Measurements from ENCODE around the gene PPP2R2D.
"Not testable (repeated sequence)": the region's sequence is repeated elsewhere in the genome, so short reads cannot be mapped to it uniquely, and the experiment has no call there.

PPP2R2D gene

GRCh38 chr10:131868436-131868835, 32.4 kb upstream of the PPP2R2D start:
- no peak for DNase-seq (ENCODE audit: low spot score)

- no peak for DNase-seq (ENCODE audit: low spot score)
These were observed 31.5 kb upstream of the PPP2R2D start for GRCh38 chr10:131869344-131869743.

- no peak for DNase-seq (ENCODE audit: low spot score)
These were observed 30.4 kb upstream of the PPP2R2D start for GRCh38 chr10:131870411-131870810.

- no peak for DNase-seq (ENCODE audit: low spot score)
These were observed 29.8 kb upstream of the PPP2R2D start for GRCh38 chr10:131870831-131871672.

DNA sequence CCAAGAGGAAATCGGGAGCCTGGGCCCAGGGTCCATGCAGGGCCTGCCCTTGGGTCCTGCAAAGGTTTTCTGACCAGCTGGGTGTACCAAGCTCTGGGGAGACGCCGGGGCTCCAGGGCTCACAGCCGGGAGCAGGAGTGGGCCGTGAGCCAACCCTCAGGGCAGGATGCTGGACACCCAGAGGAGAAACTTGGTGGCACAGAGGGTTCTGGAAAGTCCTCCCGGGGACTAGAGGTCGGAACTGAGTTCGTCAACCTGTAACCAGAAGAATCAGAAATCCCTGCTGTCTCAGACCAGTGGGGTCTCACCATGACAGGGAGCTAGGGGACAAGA, 29.2 kb upstream of the PPP2R2D start:
- DNase-seq (ENCODE audit: low spot score): no peak

DNA sequence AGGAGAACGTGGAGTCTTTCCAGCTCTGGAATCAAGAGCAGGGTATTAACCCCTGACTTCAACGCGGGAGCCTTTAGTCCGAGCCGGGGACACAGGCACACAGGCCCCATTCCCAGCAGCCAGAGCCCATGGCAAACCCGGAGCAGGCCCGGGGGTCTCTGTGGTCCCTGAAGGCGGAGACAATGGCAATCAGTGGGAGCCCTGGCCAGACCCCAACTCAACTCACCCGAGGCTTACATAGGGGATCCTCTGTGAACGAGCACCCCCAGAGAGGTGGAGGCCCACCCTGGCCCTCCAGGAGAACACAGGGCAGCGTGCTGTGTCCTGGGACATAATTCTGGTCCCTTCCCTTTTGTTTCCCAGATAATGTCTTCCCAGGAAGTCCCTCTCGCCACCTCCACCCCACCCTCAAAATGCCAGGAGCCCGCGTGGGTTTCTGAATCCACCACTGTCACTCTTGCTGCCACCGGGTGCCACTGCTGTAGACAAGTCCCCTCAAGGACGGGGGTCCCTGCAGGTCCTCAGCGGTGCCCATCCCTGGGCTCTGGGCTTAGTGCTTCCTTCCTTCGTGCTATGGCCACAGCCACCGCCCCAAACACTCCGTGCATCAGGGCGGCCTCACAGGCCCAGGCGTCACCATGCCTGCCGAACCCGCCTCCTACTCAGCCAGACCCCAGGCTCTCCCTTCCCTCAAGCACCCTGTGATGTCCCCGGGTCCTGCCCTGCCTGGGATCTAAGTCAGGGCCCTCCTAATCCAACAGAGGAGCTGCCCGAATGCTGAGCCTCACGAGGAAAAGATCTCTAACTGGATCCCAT, 28.6 kb upstream of the PPP2R2D start:
- no peak for DNase-seq (ENCODE audit: low spot score)

- no peak for DNase-seq (ENCODE audit: low spot score)
These were observed 27.9 kb upstream of the PPP2R2D start for GRCh38 chr10:131872827-131873375.

GRCh38 chr10:131874991-131875451, 25.8 kb upstream of the PPP2R2D start:
- peak; percentile 70 for DNase-seq (ENCODE audit: low spot score)

DNA sequence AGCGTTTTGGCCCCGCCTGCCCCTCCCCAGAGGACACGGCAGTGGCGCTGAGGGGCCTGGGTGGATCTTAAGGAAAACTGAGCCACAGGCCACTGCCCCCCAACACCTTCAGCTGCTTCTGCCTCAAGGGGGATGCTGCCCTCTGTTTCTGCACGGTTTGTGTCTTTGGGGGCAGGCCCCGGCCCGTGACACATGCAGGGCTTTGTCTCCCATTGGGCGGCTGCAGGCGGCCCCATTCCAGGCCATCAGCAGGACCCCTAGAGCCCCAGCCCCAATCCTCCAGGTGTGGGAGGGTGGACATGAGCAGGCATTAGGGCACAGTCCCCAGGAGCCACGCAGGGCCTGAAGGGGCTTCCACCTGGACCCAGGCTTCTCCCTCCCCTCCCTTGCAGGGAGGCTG, 25.3 kb upstream of the PPP2R2D start:
- DNase-seq (ENCODE audit: low spot score): no peak

- DNase-seq (ENCODE audit: low spot score): no peak
These were observed 24.8 kb upstream of the PPP2R2D start for GRCh38 chr10:131876017-131876416.

DNA sequence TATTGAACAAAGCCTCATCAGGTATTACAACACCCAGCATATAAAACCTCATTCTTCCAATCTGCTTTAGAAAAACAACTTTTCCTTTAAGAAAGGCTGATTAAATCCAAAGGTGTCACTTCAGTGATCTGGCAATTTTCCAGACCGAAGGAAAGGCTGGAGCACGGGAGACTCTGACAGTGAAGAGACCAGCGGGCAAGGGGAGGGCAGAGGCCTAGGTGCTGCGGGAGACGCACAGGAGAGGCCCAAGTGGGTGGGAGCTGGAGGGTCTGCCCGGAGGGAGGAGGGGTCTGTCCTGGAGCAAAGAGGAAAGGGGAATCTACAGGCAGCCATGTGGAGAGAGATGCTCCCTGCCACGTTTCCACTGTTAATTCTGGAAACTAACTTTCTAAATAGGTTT, 24.3 kb upstream of the PPP2R2D start:
- no peak for DNase-seq (ENCODE audit: low spot score)

GRCh38 chr10:131880016-131880590, 20.7 kb upstream of the PPP2R2D start:
- DNase-seq (ENCODE audit: low spot score): no peak

DNA sequence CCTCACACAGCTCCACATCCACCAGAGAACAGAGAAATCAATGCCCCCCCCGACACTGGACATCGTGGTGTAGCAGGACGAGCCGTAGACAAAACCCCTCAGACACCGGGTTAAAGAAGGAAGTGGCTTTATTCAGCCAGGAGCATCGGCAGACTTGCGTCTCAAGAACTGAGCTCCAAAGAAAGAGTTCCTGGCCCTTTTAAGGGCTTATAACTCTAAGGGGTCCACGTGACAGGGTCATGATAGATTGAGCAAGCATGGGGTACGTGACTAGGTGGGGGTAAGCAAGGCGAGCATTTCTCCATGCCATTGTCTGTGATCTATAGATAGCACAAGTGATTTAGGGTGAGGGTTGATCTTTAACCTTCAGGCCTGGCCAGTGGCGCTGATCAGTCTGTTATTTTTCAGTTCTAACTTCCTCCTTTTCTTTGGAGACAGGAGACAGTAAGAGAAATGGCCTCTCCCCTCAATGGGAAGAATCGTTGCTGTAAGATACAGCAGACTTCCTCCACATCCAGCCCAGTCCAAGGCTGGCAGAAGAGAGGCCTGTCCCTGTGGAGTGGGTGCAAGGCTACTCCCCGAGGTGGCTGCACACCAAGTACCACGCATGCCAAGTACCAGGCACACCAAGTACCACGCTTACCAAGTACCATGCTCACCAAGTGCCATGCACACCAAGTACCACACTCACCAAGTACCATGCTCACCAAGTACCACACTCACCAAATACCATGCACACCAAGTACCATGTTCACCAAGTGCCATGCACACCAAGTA, 19.5 kb upstream of the PPP2R2D start:
- DNase-seq (ENCODE audit: low spot score): no peak

DNA sequence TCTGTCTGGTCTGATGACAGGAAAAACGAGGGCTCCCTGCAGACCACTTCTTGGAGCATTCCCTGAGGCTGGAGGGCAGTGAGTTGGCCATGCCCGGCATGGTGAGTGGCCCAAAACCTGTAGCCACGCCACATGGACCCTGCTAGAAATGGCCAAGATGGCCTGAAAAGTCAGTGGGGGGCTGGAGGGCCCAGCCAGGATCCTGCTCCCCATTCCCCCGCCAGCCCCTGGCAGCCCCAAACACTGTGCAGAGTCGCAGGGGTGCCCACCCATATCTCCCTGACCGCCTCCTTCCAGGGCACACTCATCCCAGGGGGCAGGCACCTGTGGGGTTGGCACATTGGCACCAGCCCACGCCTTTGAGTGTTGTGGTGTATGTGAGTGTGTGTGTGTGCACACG, 18.7 kb upstream of the PPP2R2D start:
- DNase-seq (ENCODE audit: low spot score): no peak

- DNase-seq (ENCODE audit: low spot score): no peak
These were observed 18.0 kb upstream of the PPP2R2D start for GRCh38 chr10:131882590-131883451.

GRCh38 chr10:131883621-131884393, 17.0 kb upstream of the PPP2R2D start:
- DNase-seq (ENCODE audit: low spot score): not testable (repeated sequence)

DNA sequence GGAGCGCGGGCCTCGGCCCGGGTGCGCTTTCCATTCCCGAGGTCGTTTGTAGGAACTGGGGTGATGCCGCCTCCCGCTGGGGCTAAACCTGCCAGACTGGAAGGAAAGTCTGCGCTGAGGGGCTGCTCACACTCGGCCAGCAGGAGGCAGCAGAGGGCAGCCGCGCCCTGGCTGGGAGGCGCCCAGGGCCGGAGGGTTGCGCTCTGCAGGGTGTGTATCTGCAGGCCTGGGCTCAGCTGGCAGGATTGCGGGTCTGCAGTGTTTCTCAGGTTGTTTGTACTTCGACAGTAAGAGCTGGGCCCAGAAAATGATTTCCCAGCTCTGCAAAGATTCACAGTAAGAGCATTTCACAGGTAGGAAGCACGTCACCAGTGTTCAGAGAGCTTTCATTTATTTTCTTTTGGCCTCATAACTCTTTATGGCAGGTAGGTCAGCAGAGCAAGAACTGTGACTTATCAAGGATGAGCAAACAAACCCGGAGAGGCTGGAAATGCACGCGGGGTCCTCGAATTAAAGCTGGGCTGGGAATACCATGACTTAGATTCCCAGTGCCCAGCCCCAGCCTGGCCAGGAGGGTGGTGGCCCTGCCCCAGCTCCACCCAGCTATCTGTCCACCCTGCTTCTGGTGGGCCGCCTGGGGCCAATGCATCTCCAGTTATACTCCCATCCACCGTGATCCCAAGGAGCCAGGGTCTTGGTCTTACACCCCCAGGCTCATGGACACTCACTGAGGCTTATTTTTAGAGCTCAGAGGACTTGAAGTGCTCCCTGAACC, 15.2 kb upstream of the PPP2R2D start:
- DNase-seq (ENCODE audit: low spot score): peak; percentile 59

DNA sequence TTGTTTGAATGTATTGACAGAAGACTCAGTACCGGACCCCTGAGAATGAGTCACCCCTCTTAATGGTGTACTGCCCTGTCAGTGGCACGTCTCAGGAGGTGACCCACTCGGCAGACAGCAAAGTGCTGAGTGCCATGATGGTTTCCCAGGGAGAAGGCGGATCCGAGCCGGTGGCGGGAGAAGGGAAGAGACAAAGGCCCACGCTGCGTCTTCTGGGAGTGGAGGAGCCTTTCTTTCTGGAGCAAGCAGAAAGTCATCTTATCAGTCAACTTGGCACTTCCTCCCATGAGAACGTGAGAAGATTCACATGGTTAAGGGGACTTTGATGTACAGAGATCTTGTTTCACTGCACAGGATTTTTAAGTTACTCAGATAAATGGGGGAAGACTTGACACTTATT, 14.6 kb upstream of the PPP2R2D start:
- DNase-seq (ENCODE audit: low spot score): no peak

GRCh38 chr10:131888186-131888604, 12.6 kb upstream of the PPP2R2D start:
- no peak for DNase-seq (ENCODE audit: low spot score)

All from kidney capillary endothelial cell (primary cell).